GM23338 (cell line): ENCODE results near the gene RBM38. TPM values are rescaled to one million over a fixed set of nuclear protein-coding genes. Genes with fewer than 3 reads are reported as not detected.

ENCODE experiments used
- ATAC-seq: fragments of 200-7000 bp; cut with Tn5 transposase; 3 replicates; pipeline ENCODE4 v1.9.1; 2020
- DNase-seq: peaks from one replicate; pipeline ENCODE4 v3.0.0-alpha.2; 2015; ENCODE audit warnings: low spot score
- H2AFZ ChIP-seq: fragments of 200-600 bp; sonication (generic); 2 replicates; pipeline ENCODE4 v1.8.0; 2016; ENCODE audit warnings: antibody characterized with exemption, mild to moderate bottlenecking, moderate library complexity
- H3F3A ChIP-seq: fragments of 200-600 bp; sonication (generic); replicated peaks from 2 replicates; pipeline ENCODE4 v1.8.0; 2017; ENCODE audit warnings: antibody characterized with exemption, mixed run types, low read depth
- H3K27ac ChIP-seq: fragments of 200-600 bp; sonication (generic); 2 replicates; pipeline ENCODE4 v1.6.1; 2016; ENCODE audit warnings: low read depth
- H3K27me3 ChIP-seq: fragments of 200-600 bp; sonication (generic); 2 replicates; pipeline ENCODE4 v1.8.0; 2016; ENCODE audit warnings: mild to moderate bottlenecking, mixed run types, moderate library complexity; ENCODE audit not compliant: insufficient read depth
- H3K36me3 ChIP-seq: fragments of 200-600 bp; sonication (generic); 2 replicates; pipeline ENCODE4 v1.8.0; 2016; ENCODE audit warnings: mild to moderate bottlenecking; ENCODE audit not compliant: insufficient read depth
- H3K4me1 ChIP-seq: fragments of 200-600 bp; sonication (generic); 2 replicates; pipeline ENCODE4 v1.8.0; 2016; ENCODE audit warnings: mild to moderate bottlenecking, moderate library complexity; ENCODE audit not compliant: insufficient read depth
- H3K4me2 ChIP-seq: fragments of 200-600 bp; sonication (generic); 2 replicates; pipeline ENCODE4 v1.7.1; 2017; ENCODE audit warnings: mixed run types
- H3K4me3 ChIP-seq: fragments of 200-600 bp; sonication (generic); 2 replicates; pipeline ENCODE4 v1.6.1; 2016; ENCODE audit warnings: mixed run types
- H3K79me2 ChIP-seq: fragments of 200-600 bp; sonication (generic); replicated peaks from 2 replicates; pipeline ENCODE4 v1.8.0; 2017; ENCODE audit warnings: mild to moderate bottlenecking; ENCODE audit not compliant: insufficient read depth
- H3K9me2 ChIP-seq: fragments of 200-600 bp; sonication (generic); 2 replicates; pipeline ENCODE4 v1.8.0; 2017; ENCODE audit not compliant: insufficient read depth
- H4K20me1 ChIP-seq: fragments of 200-600 bp; sonication (generic); replicated peaks from 2 replicates; pipeline ENCODE4 v1.8.0; 2017; ENCODE audit warnings: mild to moderate bottlenecking; ENCODE audit not compliant: insufficient read depth
- H3K27ac Mint-ChIP-seq: 2 replicates; pipeline ENCODE4 v1.8.0; 2020; ENCODE audit warnings: inconsistent platforms, mild to moderate bottlenecking, moderate library complexity, mixed read lengths
- H3K27me3 Mint-ChIP-seq: 3 replicates; pipeline ENCODE4 v1.8.0; 2022; ENCODE audit warnings: low read depth, mild to moderate bottlenecking, moderate library complexity, mixed read lengths, inconsistent platforms; ENCODE audit not compliant: insufficient read depth, poor library complexity
- H3K36me3 Mint-ChIP-seq: 3 replicates; pipeline ENCODE4 v1.8.0; 2021; ENCODE audit warnings: low read depth, mild to moderate bottlenecking, inconsistent platforms, moderate library complexity, mixed read lengths
- H3K4me1 Mint-ChIP-seq: 3 replicates; pipeline ENCODE4 v1.8.0; 2020; ENCODE audit warnings: mild to moderate bottlenecking, inconsistent platforms, mixed read lengths
- H3K4me3 Mint-ChIP-seq: 3 replicates; pipeline ENCODE4 v1.8.0; 2021; ENCODE audit warnings: moderate library complexity, mild to moderate bottlenecking, inconsistent platforms, mixed read lengths
- H3K9me3 Mint-ChIP-seq: 3 replicates; pipeline ENCODE4 v1.8.0; 2020; ENCODE audit warnings: moderate library complexity, mild to moderate bottlenecking, inconsistent platforms, mixed read lengths
- CREB1 ChIP-seq: fragments of 250-450 bp; sonication (Bioruptor Pico); IDR thresholded peaks from 2 replicates; pipeline ENCODE4 v1.5.0; 2020; ENCODE audit warnings: low read depth, mild to moderate bottlenecking, moderate library complexity
- CTCF ChIP-seq, 2 experiments: fragments of 200-600 bp in 1 of 2; sonication (generic) in 1 of 2; conservative IDR thresholded peaks; 2 replicates each; pipeline versions ENCODE4 v1.5.1 to v1.6.1; 2016 to 2017; ENCODE audit warnings: antibody characterized with exemption in 2 of 2, low read depth in 2 of 2, mild to moderate bottlenecking in 2 of 2, moderate library complexity in 1 of 2
- ETS1 ChIP-seq: IDR thresholded peaks from 2 replicates; pipeline ENCODE4 v1.6.1; 2016; ENCODE audit warnings: antibody characterized with exemption
- EZH2phosphoT487 ChIP-seq: fragments of 200-600 bp; sonication (generic); IDR thresholded peaks from one replicate; pipeline ENCODE4 v1.8.1; 2018; ENCODE audit warnings: antibody characterized with exemption; ENCODE audit not compliant: unreplicated experiment
- JUNB ChIP-seq: IDR thresholded peaks from one replicate; pipeline ENCODE4 v1.6.1; 2016; ENCODE audit warnings: antibody characterized with exemption; ENCODE audit not compliant: unreplicated experiment
- REST ChIP-seq: IDR thresholded peaks from one replicate; pipeline ENCODE4 v1.6.1; 2018; ENCODE audit warnings: antibody characterized with exemption; ENCODE audit not compliant: unreplicated experiment
- ZNF114 ChIP-seq: fragments of 250-450 bp; sonication (Bioruptor Pico); IDR thresholded peaks from 2 replicates; pipeline ENCODE4 v1.5.0; 2020; ENCODE audit warnings: mild to moderate bottlenecking, moderate library complexity
- ZNF462 ChIP-seq: fragments of 250-450 bp; sonication (Bioruptor Pico); IDR thresholded peaks from 2 replicates; pipeline ENCODE4 v1.5.0; 2020; ENCODE audit warnings: mild to moderate bottlenecking, moderate library complexity
- polyA plus RNA-seq: library from polyadenylated mRNA; unstranded; fragments of >200 nt; fragmentation: Nextera tagmentation; extraction: Ambion mirVana; gene quantifications from 2 replicates; pipeline ENCODE4 v1.2.1, GENCODE V29; 2016
- total RNA-seq: library from RNA; depleted of rRNA; stranded (reverse); fragments of >200 nt; shearing (Covaris generic); gene quantifications from 2 replicates; pipeline ENCODE4 v1.2.3, GENCODE V29; 2014

RBM38 gene
- total and polyA plus RNA-seq, 2 experiments from 2014 or later, result 22.9 to 80.5 TPM

GRCh38 chr20:57442158-57442887 is 51.1 kb downstream of the RBM38 start:
- Mint-ChIP-seq H3K27ac (no peak overlapping the region), H3K27me3 (peaks cover 12% of the 10 kb centered on the region), H3K36me3 (no peaks in the 10 kb centered on the region), H3K9me3 (no peaks in the 10 kb centered on the region; the same call in 2 of the 3 replicates), H3K4me3 (no peak overlapping the region), H3K4me1 (peaks cover 11% of the 10 kb centered on the region)
- H2AFZ ChIP-seq, result no peak overlapping the region
- ATAC-seq (no peak), DNase-seq (no peak)
- no peak overlapping the region for H3K4me2 ChIP-seq
- no peak overlapping the region for H3K4me3 ChIP-seq
- no peaks in the 10 kb centered on the region for H3K9me2 ChIP-seq
- TF ChIP-seq CREB1 (CRISPR knock-in tag), result no peak
- TF ChIP-seq EZH2phosphoT487, result no peak
- TF ChIP-seq CTCF (conservative IDR thresholded peaks at IDR 0.05; ENCODE audit: low read depth in 2 of 2), result no peak
- TF ChIP-seq JUNB, result no peak
- H3F3A ChIP-seq, result no peaks in the 10 kb centered on the region
- no peak overlapping the region for H3K27ac ChIP-seq
- H3K36me3 ChIP-seq, result no peaks in the 10 kb centered on the region
- no peaks in the 10 kb centered on the region for H3K79me2 ChIP-seq
- no peaks in the 10 kb centered on the region for H3K27me3 ChIP-seq
- no peaks in the 10 kb centered on the region for H4K20me1 ChIP-seq
- H3K4me1 ChIP-seq, result no peaks in the 10 kb centered on the region

- peaks cover 11% of the 10 kb centered on the region for H3K4me1 Mint-ChIP-seq
- no peaks in the 10 kb centered on the region; the same call in 2 of the 3 replicates for H3K9me3 Mint-ChIP-seq
- no peaks in the 10 kb centered on the region for H3K79me2 ChIP-seq
- no peak overlapping the region for H3K4me3 ChIP-seq
- peaks cover 9% of the 10 kb centered on the region for H3K27me3 Mint-ChIP-seq
- no peaks in the 10 kb centered on the region for H4K20me1 ChIP-seq
- H3F3A ChIP-seq, result no peaks in the 10 kb centered on the region
- no peak overlapping the region for H3K27ac ChIP-seq
- H3K36me3 ChIP-seq, result no peaks in the 10 kb centered on the region
- no peaks in the 10 kb centered on the region for H3K27me3 ChIP-seq
- TF ChIP-seq EZH2phosphoT487, result no peak
- no peak for TF ChIP-seq ZNF114 (CRISPR knock-in tag)
- TF ChIP-seq JUNB, result no peak
- TF ChIP-seq ZNF462 (CRISPR knock-in tag), result no peak
- TF ChIP-seq ETS1, result no peak
- no peak for TF ChIP-seq REST
- no peak overlapping the region for H3K4me3 Mint-ChIP-seq
- no peaks in the 10 kb centered on the region for H3K36me3 Mint-ChIP-seq
- no peak for DNase-seq
- no peaks in the 10 kb centered on the region for H3K9me2 ChIP-seq
- no peak overlapping the region for H2AFZ ChIP-seq
- no peak for ATAC-seq
- no peak overlapping the region for H3K27ac Mint-ChIP-seq
- H3K4me1 ChIP-seq, result no peaks in the 10 kb centered on the region
- H3K4me2 ChIP-seq, result no peak overlapping the region
These were observed 51.7 kb downstream of the RBM38 start for GRCh38 chr20:57442888-57443239.
